Thyroid gland (tissue), 4 donors: Measurements from ENCODE around the gene CDKN2D. TPM values are rescaled to one million over a fixed set of nuclear protein-coding genes. Genes with fewer than 3 reads are reported as not detected.

Source experiments
- DNase-seq, 2 donors: peaks; one replicate each; pipeline ENCODE4 v3.0.0-alpha.2; 2019
- H3K27ac ChIP-seq, 3 donors: fragments of 200-600 bp; sonication (generic); 1 replicate in 2 of 3; 2 replicates in 1 of 3; pipeline ENCODE4 v1.5.1; 2016 to 2019; ENCODE audit warnings: mild to moderate bottlenecking in 1 of 3, moderate library complexity in 1 of 3
- H3K27me3 ChIP-seq: fragments of 200-600 bp; sonication (generic); one replicate; pipeline ENCODE4 v1.5.1; 2019
- H3K36me3 ChIP-seq, 2 donors: fragments of 200-600 bp; sonication (generic); one replicate each; pipeline ENCODE4 v1.5.1; 2016 to 2019
- H3K4me1 ChIP-seq, 2 donors: fragments of 200-600 bp; sonication (generic); one replicate each; pipeline ENCODE4 v1.5.1; 2017 to 2019
- H3K4me3 ChIP-seq, 3 donors: fragments of 200-600 bp; sonication (generic); replicated peaks in 1 of 3; 1 replicate in 2 of 3; 2 replicates in 1 of 3; pipeline ENCODE4 v1.5.1; 2016; ENCODE audit warnings: mild to moderate bottlenecking in 1 of 3
- H3K9me3 ChIP-seq: fragments of 200-600 bp; sonication (generic); one replicate; pipeline ENCODE4 v1.5.1; 2017
- POLR2A ChIP-seq, 2 donors: fragments of 450-650 bp; IDR thresholded peaks; one replicate each; pipeline ENCODE4 v1.6.1; 2017; ENCODE audit warnings: antibody characterized with exemption in 2 of 2, mild to moderate bottlenecking in 2 of 2, moderate library complexity in 1 of 2
- WGBS, 2 donors: methylation state at CpG; one replicate each; pipeline ENCODE4 v1.1.5; 2017; 5-methylcytosine and 5-hydroxymethylcytosine counted together
- intact Hi-C: fragments of 100-400 bp; cut with DNase I; formaldehyde crosslinking; loops from one replicate; pipeline ENCODE4 v1.15.1; 2023
- total RNA-seq, 4 donors: library from RNA; depleted of rRNA; stranded (reverse); fragments of >200 nt; gene quantifications; one replicate each; pipeline ENCODE4 v1.2.3, GENCODE V29; 2016
- TF ChIP-seq, protein P1 (sequence below), 6 experiments: fragments of 200-600 bp in 3 of 6; fragments of 450-650 bp in 3 of 6; sonication (generic) in 3 of 6; IDR thresholded peaks; one replicate each; pipeline ENCODE4 v1.5.1; 2016 to 2019; ENCODE audit warnings: antibody characterized with exemption in 6 of 6, mild to moderate bottlenecking in 2 of 6, inconsistent platforms in 1 of 6, moderate library complexity in 1 of 6

The CDKN2D gene
- total RNA-seq: 1 to 10 TPM; 2.0 to 8.2 (median 3.7) TPM

DNA sequence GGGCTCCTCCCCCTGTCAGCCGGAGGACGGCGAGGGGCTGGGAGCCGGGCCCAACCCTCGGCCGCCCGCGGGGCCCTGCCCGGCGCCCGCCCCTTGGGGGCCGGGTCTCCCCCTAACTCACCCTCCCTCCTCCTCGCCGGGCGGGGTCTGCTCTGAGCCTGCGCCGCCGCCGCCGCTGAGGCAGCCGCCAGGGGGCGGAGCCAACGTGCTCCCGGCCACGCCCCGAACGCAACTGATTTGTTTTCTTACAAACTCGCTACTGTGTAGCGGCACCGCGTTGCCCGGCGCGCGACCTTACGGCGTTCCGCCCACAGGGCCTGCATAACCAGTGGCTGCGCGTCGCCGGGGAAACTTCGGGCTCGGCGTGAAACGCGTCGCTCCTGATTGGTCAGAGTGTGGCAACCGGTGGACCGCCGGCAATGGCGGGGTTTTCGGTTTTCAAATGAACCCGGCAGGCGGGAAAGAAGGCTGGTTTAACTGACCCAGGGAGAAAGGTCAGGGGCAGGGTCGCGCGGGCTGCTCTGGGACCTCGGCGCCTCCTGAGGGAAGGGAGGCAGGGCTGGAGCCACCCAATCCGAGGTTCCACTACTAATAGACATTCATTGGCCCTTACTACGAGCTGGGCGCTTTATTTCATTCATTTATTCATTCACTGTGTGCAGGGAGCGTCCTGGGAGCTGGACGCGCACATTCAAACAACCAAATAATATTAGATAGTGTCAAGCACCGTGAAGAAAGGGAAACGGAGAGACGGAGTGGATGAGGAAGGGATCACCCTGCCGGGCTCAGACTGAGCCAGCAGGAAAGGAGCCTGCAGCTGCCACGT, at the start of gene CDKN2D:
Gene CDKN2D (minus strand): TSS at position 154 of the 826 bp plus-strand sequence. CDS start 326 bp downstream, outside the sequence.
- peak; percentile 100 for DNase-seq
- peak within 1 kb of the TSS in 1 of 3 donors; percentile 68 for H3K27ac ChIP-seq
- 1% methylated on average over 25 to 43 of the region's 71 CpGs for WGBS, 2 donors
- H3K4me3 ChIP-seq: peak within 1 kb of the TSS; percentile 37 to 79 (median 68)
- TF ChIP-seq, protein P1, sequence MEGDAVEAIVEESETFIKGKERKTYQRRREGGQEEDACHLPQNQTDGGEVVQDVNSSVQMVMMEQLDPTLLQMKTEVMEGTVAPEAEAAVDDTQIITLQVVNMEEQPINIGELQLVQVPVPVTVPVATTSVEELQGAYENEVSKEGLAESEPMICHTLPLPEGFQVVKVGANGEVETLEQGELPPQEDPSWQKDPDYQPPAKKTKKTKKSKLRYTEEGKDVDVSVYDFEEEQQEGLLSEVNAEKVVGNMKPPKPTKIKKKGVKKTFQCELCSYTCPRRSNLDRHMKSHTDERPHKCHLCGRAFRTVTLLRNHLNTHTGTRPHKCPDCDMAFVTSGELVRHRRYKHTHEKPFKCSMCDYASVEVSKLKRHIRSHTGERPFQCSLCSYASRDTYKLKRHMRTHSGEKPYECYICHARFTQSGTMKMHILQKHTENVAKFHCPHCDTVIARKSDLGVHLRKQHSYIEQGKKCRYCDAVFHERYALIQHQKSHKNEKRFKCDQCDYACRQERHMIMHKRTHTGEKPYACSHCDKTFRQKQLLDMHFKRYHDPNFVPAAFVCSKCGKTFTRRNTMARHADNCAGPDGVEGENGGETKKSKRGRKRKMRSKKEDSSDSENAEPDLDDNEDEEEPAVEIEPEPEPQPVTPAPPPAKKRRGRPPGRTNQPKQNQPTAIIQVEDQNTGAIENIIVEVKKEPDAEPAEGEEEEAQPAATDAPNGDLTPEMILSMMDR (IDR thresholded peaks at IDR 0.05): peak in 4 of 6 experiments; percentile 20 to 31 (median 28)
- peak in 1 of 2 donors; percentile 64 for TF ChIP-seq POLR2A (IDR thresholded peaks at IDR 0.05)
- no peaks in the 10 kb centered on the region for H3K9me3 ChIP-seq
- no peaks in the 10 kb centered on the region for H3K36me3 ChIP-seq
- no peaks in the 10 kb centered on the region for H3K27me3 ChIP-seq
- H3K4me1 ChIP-seq: peaks cover 23 to 40% of the 10 kb centered on the region in 2 donors
- intact Hi-C loops: loop anchor here (10.0 kb wide), 1 partner anchor 64 kb away; the partner anchor contains the start of gene KEAP1

- H3K4me3 ChIP-seq: no peak overlapping the region
- 86 to 90% methylated on average over 15 of the region's 15 CpGs for WGBS, 2 donors
- intact Hi-C loops: no loop called here
- H3K9me3 ChIP-seq: no peaks in the 10 kb centered on the region
- no peaks in the 10 kb centered on the region for H3K36me3 ChIP-seq
- no peak for DNase-seq
- no peak for TF ChIP-seq POLR2A (IDR thresholded peaks at IDR 0.05)
- TF ChIP-seq, protein P1 (IDR thresholded peaks at IDR 0.05): no peak
- H3K27me3 ChIP-seq: no peaks in the 10 kb centered on the region
- H3K4me1 ChIP-seq: peaks cover 5 to 18% of the 10 kb centered on the region in 2 donors
- no peak overlapping the region for H3K27ac ChIP-seq
Measured at GRCh38 chr19:10617409-10618121, 48.8 kb upstream of the CDKN2D start.

GRCh38 chr19:10615429-10616023, 46.7 kb upstream of the CDKN2D start:
- no peak overlapping the region for H3K4me3 ChIP-seq
- no peak overlapping the region for H3K27ac ChIP-seq
- peaks cover 12 to 29% of the 10 kb centered on the region in 2 donors for H3K4me1 ChIP-seq
- H3K27me3 ChIP-seq: no peaks in the 10 kb centered on the region
- intact Hi-C loops: no loop called here
- TF ChIP-seq, protein P1 (IDR thresholded peaks at IDR 0.05): no peak
- no peak for TF ChIP-seq POLR2A (IDR thresholded peaks at IDR 0.05)
- H3K36me3 ChIP-seq: no peaks in the 10 kb centered on the region
- no peak for DNase-seq
- H3K9me3 ChIP-seq: no peaks in the 10 kb centered on the region
- WGBS, 2 donors: 94 to 96% methylated on average over 14 of the region's 14 CpGs

- peak overlapping the region; percentile 62 to 83 (median 63) for H3K27ac ChIP-seq
- 33 to 62% methylated on average over 13 to 15 of the region's 15 CpGs for whole genome bisulfite sequencing, 2 donors
- H3K4me1 ChIP-seq: peaks cover 12 to 33% of the 10 kb centered on the region in 2 donors
- intact Hi-C loops: no loop called here
- H3K4me3 ChIP-seq: no peak overlapping the region
- DNase-seq: peak; percentile 86 to 95
- H3K27me3 ChIP-seq: no peaks in the 10 kb centered on the region
- no peaks in the 10 kb centered on the region for H3K9me3 ChIP-seq
- no peak for TF ChIP-seq POLR2A (IDR thresholded peaks at IDR 0.05)
- TF ChIP-seq, protein P1 (IDR thresholded peaks at IDR 0.05): no peak
- H3K36me3 ChIP-seq: no peaks in the 10 kb centered on the region
Measured at GRCh38 chr19:10612499-10613119, 43.8 kb upstream of the CDKN2D start.
